IPS-18c (cell line): ENCODE data around the gene USH1C.

ENCODE experiments used
- H3K4me3 ChIP-seq: 2 replicates; pipeline ENCODE4 v1.7.0; 2013; ENCODE audit warnings: low read depth, mild to moderate bottlenecking, low read length, moderate library complexity; ENCODE audit not compliant: insufficient read depth
- H3K9me3 ChIP-seq: one replicate; pipeline ENCODE4 v1.6.1; 2013; ENCODE audit warnings: mild to moderate bottlenecking, low read length, moderate library complexity; ENCODE audit not compliant: control insufficient read depth, insufficient read depth

USH1C gene

GRCh38 chr11:17502630-17503029 is 41.6 kb downstream of the USH1C start:
- H3K4me3 ChIP-seq: no peak overlapping the region
- no peaks in the 10 kb centered on the region for H3K9me3 ChIP-seq

GRCh38 chr11:17500673-17501072 is 43.5 kb downstream of the USH1C start:
- Histone ChIP-seq H3K9me3 (no peaks in the 10 kb centered on the region), H3K4me3 (no peak overlapping the region)

GRCh38 chr11:17498475-17498874 is 45.7 kb downstream of the USH1C start:
- no peaks in the 10 kb centered on the region for H3K9me3 ChIP-seq

GRCh38 chr11:17498058-17498457 is 46.2 kb downstream of the USH1C start:
- H3K9me3 ChIP-seq: no peaks in the 10 kb centered on the region

More at GRCh38 chr11:17498475-17498874, 45.7 kb downstream of the USH1C start:
- no peak overlapping the region for H3K4me3 ChIP-seq

GRCh38 chr11:17496406-17496805 is 47.8 kb downstream of the USH1C start:
- no peaks in the 10 kb centered on the region for H3K9me3 ChIP-seq
- H3K4me3 ChIP-seq: no peak overlapping the region

More at GRCh38 chr11:17498058-17498457, 46.2 kb downstream of the USH1C start:
- no peak overlapping the region for H3K4me3 ChIP-seq

GRCh38 chr11:17494019-17494418 is 50.2 kb downstream of the USH1C start:
- H3K4me3 ChIP-seq: no peak overlapping the region

GRCh38 chr11:17490938-17491337 is 53.3 kb downstream of the USH1C start:
- Histone ChIP-seq H3K4me3 (no peak overlapping the region), H3K9me3 (peaks cover 2% of the 10 kb centered on the region)

More at GRCh38 chr11:17494019-17494418, 50.2 kb downstream of the USH1C start:
- H3K9me3 ChIP-seq: peaks cover 2% of the 10 kb centered on the region

- peaks cover 2% of the 10 kb centered on the region for H3K9me3 ChIP-seq
- no peak overlapping the region for H3K4me3 ChIP-seq
Observed at GRCh38 chr11:17490232-17490631, 54.0 kb downstream of the USH1C start.

GRCh38 chr11:17489751-17490150 is 54.5 kb downstream of the USH1C start:
- Histone ChIP-seq H3K4me3 (no peak overlapping the region), H3K9me3 (peaks cover 2% of the 10 kb centered on the region)

- Histone ChIP-seq H3K9me3 (peaks cover 2% of the 10 kb centered on the region), H3K4me3 (no peak overlapping the region)
Observed at GRCh38 chr11:17488563-17488962, 55.7 kb downstream of the USH1C start.

- peaks cover 2% of the 10 kb centered on the region for H3K9me3 ChIP-seq
- no peak overlapping the region for H3K4me3 ChIP-seq
Observed at GRCh38 chr11:17486646-17487045, 57.6 kb downstream of the USH1C start.

GRCh38 chr11:17483505-17483904 is 60.7 kb downstream of the USH1C start:
- Histone ChIP-seq H3K4me3 (no peak overlapping the region), H3K9me3 (no peaks in the 10 kb centered on the region)

- Histone ChIP-seq H3K9me3 (no peaks in the 10 kb centered on the region), H3K4me3 (no peak overlapping the region)
Observed at GRCh38 chr11:17481905-17482304, 62.3 kb downstream of the USH1C start.

- Histone ChIP-seq H3K4me3 (peak overlapping the region; percentile 2; the same call in 1 of the 2 replicates), H3K9me3 (peaks cover 2% of the 10 kb centered on the region)
Observed at GRCh38 chr11:17479284-17480214, 64.7 kb downstream of the USH1C start.

GRCh38 chr11:17478070-17478469 is 66.1 kb downstream of the USH1C start:
- peaks cover 4% of the 10 kb centered on the region for H3K9me3 ChIP-seq

GRCh38 chr11:17477361-17477760 is 66.9 kb downstream of the USH1C start:
- H3K4me3 ChIP-seq: no peak overlapping the region

More at GRCh38 chr11:17478070-17478469, 66.1 kb downstream of the USH1C start:
- H3K4me3 ChIP-seq: no peak overlapping the region

GRCh38 chr11:17477084-17477333 is 67.2 kb downstream of the USH1C start:
- Histone ChIP-seq H3K9me3 (peaks cover 4% of the 10 kb centered on the region), H3K4me3 (no peak overlapping the region)

More at GRCh38 chr11:17477361-17477760, 66.9 kb downstream of the USH1C start:
- peaks cover 4% of the 10 kb centered on the region for H3K9me3 ChIP-seq

GRCh38 chr11:17476317-17477083 is 67.7 kb downstream of the USH1C start, which contains the start of gene ABCC8:
ABCC8 (minus strand) TSS chr11:17476845; CDS start chr11:17476776, 69 bp downstream.
- peaks cover 4% of the 10 kb centered on the region for H3K9me3 ChIP-seq
- peak within 1 kb of the TSS; percentile 76 for H3K4me3 ChIP-seq
